WERI-Rb-1 (cell line): ENCODE measurements around the gene OR1M1.
"Not testable (repeated sequence)": the region's sequence is repeated elsewhere in the genome, so short reads cannot be mapped to it uniquely, and the experiment has no call there.

Experiments used
- DNase-seq: peaks from one replicate; pipeline ENCODE4 v3.0.0-alpha.2; 2020
- H3K27ac ChIP-seq: fragments of 250-450 bp; sonication (Bioruptor Pico); 2 replicates; pipeline ENCODE4 v1.5.1; 2020; ENCODE audit warnings: mild to moderate bottlenecking, moderate library complexity
- H3K27me3 ChIP-seq: fragments of 250-450 bp; sonication (Bioruptor Pico); 2 replicates; pipeline ENCODE4 v1.5.1; 2021; ENCODE audit warnings: mild to moderate bottlenecking, low read depth, moderate library complexity; ENCODE audit not compliant: insufficient read depth, severe bottlenecking
- H3K36me3 ChIP-seq: fragments of 250-450 bp; sonication (Bioruptor Pico); 2 replicates; pipeline ENCODE4 v1.5.1; 2020; ENCODE audit warnings: mild to moderate bottlenecking, moderate library complexity
- H3K4me3 ChIP-seq: 2 replicates; pipeline ENCODE4 v1.5.1; 2011; ENCODE audit warnings: low read depth, mild to moderate bottlenecking, control low read depth, low read length
- H3K9me3 ChIP-seq: fragments of 250-450 bp; sonication (Bioruptor Pico); 2 replicates; pipeline ENCODE4 v1.5.1; 2021; ENCODE audit warnings: mild to moderate bottlenecking, moderate library complexity; ENCODE audit not compliant: severe bottlenecking
- CTCF ChIP-seq: IDR thresholded peaks from 2 replicates; pipeline ENCODE4 v1.5.1; 2011; ENCODE audit warnings: low read depth, mild to moderate bottlenecking, control low read depth, inconsistent platforms, low read length

The OR1M1 gene

GRCh38 chr19:9044449-9044848 is 42.4 kb upstream of the OR1M1 start:
- no peaks in the 10 kb centered on the region for H3K36me3 ChIP-seq
- TF ChIP-seq CTCF, result no peak

GRCh38 chr19:9046694-9047093 is 40.2 kb upstream of the OR1M1 start:
- Histone ChIP-seq H3K36me3 (no peaks in the 10 kb centered on the region), H3K27ac (no peak overlapping the region), H3K9me3 (no peaks in the 10 kb centered on the region), H3K4me3 (no peak overlapping the region), H3K27me3 (peaks cover 82% of the 10 kb centered on the region)
- TF ChIP-seq CTCF, result no peak
- DNase-seq, result no peak

More at GRCh38 chr19:9044449-9044848, 42.4 kb upstream of the OR1M1 start:
- Histone ChIP-seq H3K4me3 (no peak overlapping the region), H3K27ac (no peak overlapping the region), H3K9me3 (peaks cover 1% of the 10 kb centered on the region), H3K27me3 (peaks cover 85% of the 10 kb centered on the region)
- DNase-seq, result no peak

- no peak overlapping the region for H3K4me3 ChIP-seq
- H3K9me3 ChIP-seq, result peaks cover 6% of the 10 kb centered on the region
- peaks cover 69% of the 10 kb centered on the region for H3K27me3 ChIP-seq
- DNase-seq, result no peak
- no peaks in the 10 kb centered on the region for H3K36me3 ChIP-seq
- no peak for TF ChIP-seq CTCF
- H3K27ac ChIP-seq, result no peak overlapping the region
Observed at GRCh38 chr19:9052894-9053293, 34.0 kb upstream of the OR1M1 start.

GRCh38 chr19:9053674-9054073 is 33.2 kb upstream of the OR1M1 start:
- H3K4me3 ChIP-seq, DNase-seq, H3K9me3 ChIP-seq, H3K27ac ChIP-seq, H3K36me3 ChIP-seq: not testable (repeated sequence)
- H3K27me3 ChIP-seq, result peaks cover 68% of the 10 kb centered on the region

- Histone ChIP-seq H3K9me3 (peaks cover 6% of the 10 kb centered on the region), H3K27ac (no peak overlapping the region), H3K4me3 (no peak overlapping the region), H3K27me3 (peaks cover 71% of the 10 kb centered on the region), H3K36me3 (no peaks in the 10 kb centered on the region)
- no peak for DNase-seq
- TF ChIP-seq CTCF, result no peak
Observed at GRCh38 chr19:9054207-9054606, 32.7 kb upstream of the OR1M1 start.

GRCh38 chr19:9054765-9055164 is 32.1 kb upstream of the OR1M1 start:
- DNase-seq, result no peak
- Histone ChIP-seq H3K27me3 (peaks cover 69% of the 10 kb centered on the region), H3K27ac (no peak overlapping the region), H3K4me3 (no peak overlapping the region), H3K36me3 (no peaks in the 10 kb centered on the region), H3K9me3 (peaks cover 6% of the 10 kb centered on the region)
- TF ChIP-seq CTCF, result no peak

GRCh38 chr19:9056131-9056530 is 30.7 kb upstream of the OR1M1 start:
- DNase-seq, H3K27ac ChIP-seq, H3K36me3 ChIP-seq, H3K4me3 ChIP-seq, H3K9me3 ChIP-seq: not testable (repeated sequence)
- peaks cover 71% of the 10 kb centered on the region for H3K27me3 ChIP-seq
